ENCODE data around the gene PRKCE.

PRKCE gene

DNA sequence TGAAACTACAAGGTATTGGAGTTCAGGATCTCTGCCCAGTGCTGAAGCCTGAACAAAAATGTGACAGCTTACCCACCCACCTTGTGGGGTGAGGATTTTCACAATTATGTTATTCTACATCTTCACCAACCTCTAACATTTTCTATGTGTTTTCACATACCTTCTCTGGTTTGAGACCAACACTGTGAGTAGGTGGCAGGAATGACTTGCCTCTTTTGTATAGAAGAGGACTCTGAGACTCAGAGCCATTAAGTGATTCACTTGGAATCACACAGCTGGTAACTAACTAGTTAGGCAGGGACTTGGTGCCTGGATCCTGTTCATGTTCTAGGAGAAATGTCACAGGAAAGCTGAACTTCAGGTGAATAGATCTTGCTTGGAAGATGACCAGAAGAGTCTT is 25.7 kb upstream of the PRKCE start:
- Histone ChIP-seq H3K4me1 (ENCODE audit: control insufficient read depth, low read depth, low read length) (no peaks in the 10 kb centered on the region), H3K23ac (ENCODE audit: low read length) (no peak overlapping the region), H4K5ac (ENCODE audit: low read length) (no peak overlapping the region), H3K4me2 (ENCODE audit: low read length) (no peak overlapping the region), H3K27ac (ENCODE audit: low read depth, low read length) (no peak overlapping the region), H2BK5ac (ENCODE audit: low read length) (no peak overlapping the region), H3K4ac (ENCODE audit: low read depth, low read length) (no peak overlapping the region), H2BK15ac (replicated peaks; ENCODE audit: low read depth) (no peak overlapping the region), H3K56ac (ENCODE audit: low read length) (no peak overlapping the region), H2BK120ac (ENCODE audit: low read depth, low read length) (no peak overlapping the region), H3K36me3 (ENCODE audit: control insufficient read depth, insufficient read depth, low read length) (no peaks in the 10 kb centered on the region), H4K8ac (ENCODE audit: low read depth, low read length) (no peak overlapping the region), H3K18ac (ENCODE audit: low read length) (no peak overlapping the region), H3K79me2 (ENCODE audit: control insufficient read depth, insufficient read depth, low read length) (no peaks in the 10 kb centered on the region), H2AK5ac (ENCODE audit: low read length) (no peak overlapping the region), H3K9ac (ENCODE audit: low read length) (no peak overlapping the region), H3K79me1 (ENCODE audit: low read length) (no peaks in the 10 kb centered on the region), H3K4me3 (ENCODE audit: low read length) (no peak overlapping the region), H3K27me3 (ENCODE audit: insufficient read depth, low read length, poor library complexity) (no peaks in the 10 kb centered on the region)
- DNase-seq = no peak

- no peak overlapping the region for H3K27ac ChIP-seq (ENCODE audit: low read depth, low read length)
Measured at GRCh38 chr2:45626387-45627221, 24.9 kb upstream of the PRKCE start.

GRCh38 chr2:45627911-45628310 is 23.6 kb upstream of the PRKCE start:
- no peak for DNase-seq
- no CpG with 5 or more reads among the region's 1 CpG for WGBS (ENCODE audit: extremely low coverage, insufficient coverage, low lambda C conversion rate)
- no peak overlapping the region for H3K56ac ChIP-seq (ENCODE audit: low read length)

More at GRCh38 chr2:45626387-45627221, 24.9 kb upstream of the PRKCE start:
- no peak overlapping the region for H3K4me3 ChIP-seq (ENCODE audit: low read length)
- H3K23ac ChIP-seq (ENCODE audit: low read length) = no peak overlapping the region
- no peak overlapping the region for H3K4me2 ChIP-seq (ENCODE audit: low read length)
- no peaks in the 10 kb centered on the region for H3K36me3 ChIP-seq (ENCODE audit: control insufficient read depth, insufficient read depth, low read length)
- H2AK5ac ChIP-seq (ENCODE audit: low read length) = no peak overlapping the region
- no peak overlapping the region for H2BK5ac ChIP-seq (ENCODE audit: low read length)
- H4K5ac ChIP-seq (ENCODE audit: low read length) = no peak overlapping the region
- WGBS (ENCODE audit: extremely low coverage, insufficient coverage, low lambda C conversion rate) = no CpG with 5 or more reads among the region's 8 CpGs
- H3K56ac ChIP-seq (ENCODE audit: low read length) = no peak overlapping the region
- no peaks in the 10 kb centered on the region for H3K79me2 ChIP-seq (ENCODE audit: control insufficient read depth, insufficient read depth, low read length)
- no peaks in the 10 kb centered on the region for H3K27me3 ChIP-seq (ENCODE audit: insufficient read depth, low read length, poor library complexity)
- H3K79me1 ChIP-seq (ENCODE audit: low read length) = no peaks in the 10 kb centered on the region
- no peak overlapping the region for H2BK15ac ChIP-seq (replicated peaks; ENCODE audit: low read depth)
- no peaks in the 10 kb centered on the region for H3K4me1 ChIP-seq (ENCODE audit: control insufficient read depth, low read depth, low read length)
- no peak overlapping the region for H2BK120ac ChIP-seq (ENCODE audit: low read depth, low read length)
- no peak for DNase-seq
- H4K8ac ChIP-seq (ENCODE audit: low read depth, low read length) = no peak overlapping the region
- H3K9ac ChIP-seq (ENCODE audit: low read length) = no peak overlapping the region
- H3K18ac ChIP-seq (ENCODE audit: low read length) = no peak overlapping the region
- no peak overlapping the region for H3K4ac ChIP-seq (ENCODE audit: low read depth, low read length)

DNA sequence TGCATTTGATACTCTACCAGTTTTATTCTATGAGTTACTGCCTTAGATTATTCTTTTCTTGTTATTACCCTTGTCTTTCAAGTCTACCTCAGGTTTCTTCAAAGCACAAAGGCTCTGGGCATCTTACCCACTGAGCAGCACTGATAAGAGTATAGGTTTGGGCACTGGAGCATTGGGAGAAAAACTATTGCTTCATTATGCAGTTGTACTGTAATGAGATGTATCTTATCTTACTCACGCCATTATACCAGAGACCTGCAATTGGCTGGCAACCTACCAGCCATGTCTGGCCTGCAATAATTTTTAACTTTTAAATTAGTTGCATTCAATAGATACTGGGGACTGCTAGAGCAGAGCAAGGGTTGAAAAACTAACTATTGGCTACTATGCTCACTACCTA is 21.5 kb upstream of the PRKCE start:
- no peak overlapping the region for H2BK15ac ChIP-seq (replicated peaks; ENCODE audit: low read depth)
- H3K27me3 ChIP-seq (ENCODE audit: insufficient read depth, low read length, poor library complexity) = no peaks in the 10 kb centered on the region
- H3K18ac ChIP-seq (ENCODE audit: low read length) = no peak overlapping the region
- H2BK5ac ChIP-seq (ENCODE audit: low read length) = no peak overlapping the region
- WGBS (ENCODE audit: extremely low coverage, insufficient coverage, low lambda C conversion rate) = no CpG with 5 or more reads among the region's 1 CpG
- H3K79me2 ChIP-seq (ENCODE audit: control insufficient read depth, insufficient read depth, low read length) = no peaks in the 10 kb centered on the region
- no peak overlapping the region for H4K5ac ChIP-seq (ENCODE audit: low read length)
- no peak overlapping the region for H3K4me2 ChIP-seq (ENCODE audit: low read length)
- no peak overlapping the region for H2BK120ac ChIP-seq (ENCODE audit: low read depth, low read length)
- H3K9ac ChIP-seq (ENCODE audit: low read length) = no peak overlapping the region
- no peaks in the 10 kb centered on the region for H3K4me1 ChIP-seq (ENCODE audit: control insufficient read depth, low read depth, low read length)
- H3K27ac ChIP-seq (ENCODE audit: low read depth, low read length) = no peak overlapping the region
- H3K23ac ChIP-seq (ENCODE audit: low read length) = no peak overlapping the region
- no peak overlapping the region for H3K4ac ChIP-seq (ENCODE audit: low read depth, low read length)
- no peaks in the 10 kb centered on the region for H3K36me3 ChIP-seq (ENCODE audit: control insufficient read depth, insufficient read depth, low read length)
- DNase-seq = no peak
- H2AK5ac ChIP-seq (ENCODE audit: low read length) = no peak overlapping the region
- no peak overlapping the region for H4K8ac ChIP-seq (ENCODE audit: low read depth, low read length)
- no peaks in the 10 kb centered on the region for H3K79me1 ChIP-seq (ENCODE audit: low read length)
- no peak overlapping the region for H3K4me3 ChIP-seq (ENCODE audit: low read length)
- no peak overlapping the region for H3K56ac ChIP-seq (ENCODE audit: low read length)

More at GRCh38 chr2:45627911-45628310, 23.6 kb upstream of the PRKCE start:
- Histone ChIP-seq H3K79me2 (ENCODE audit: control insufficient read depth, insufficient read depth, low read length) (no peaks in the 10 kb centered on the region), H3K36me3 (ENCODE audit: control insufficient read depth, insufficient read depth, low read length) (no peaks in the 10 kb centered on the region), H3K9ac (ENCODE audit: low read length) (no peak overlapping the region), H2BK120ac (ENCODE audit: low read depth, low read length) (no peak overlapping the region), H3K18ac (ENCODE audit: low read length) (no peak overlapping the region), H3K79me1 (ENCODE audit: low read length) (no peaks in the 10 kb centered on the region), H4K8ac (ENCODE audit: low read depth, low read length) (no peak overlapping the region), H2BK5ac (ENCODE audit: low read length) (no peak overlapping the region), H3K4me3 (ENCODE audit: low read length) (no peak overlapping the region), H3K23ac (ENCODE audit: low read length) (no peak overlapping the region), H4K5ac (ENCODE audit: low read length) (no peak overlapping the region), H2BK15ac (replicated peaks; ENCODE audit: low read depth) (no peak overlapping the region), H3K4ac (ENCODE audit: low read depth, low read length) (no peak overlapping the region), H3K27me3 (ENCODE audit: insufficient read depth, low read length, poor library complexity) (no peaks in the 10 kb centered on the region), H3K4me1 (ENCODE audit: control insufficient read depth, low read depth, low read length) (no peaks in the 10 kb centered on the region), H3K4me2 (ENCODE audit: low read length) (no peak overlapping the region), H2AK5ac (ENCODE audit: low read length) (no peak overlapping the region), H3K27ac (ENCODE audit: low read depth, low read length) (no peak overlapping the region)

DNA sequence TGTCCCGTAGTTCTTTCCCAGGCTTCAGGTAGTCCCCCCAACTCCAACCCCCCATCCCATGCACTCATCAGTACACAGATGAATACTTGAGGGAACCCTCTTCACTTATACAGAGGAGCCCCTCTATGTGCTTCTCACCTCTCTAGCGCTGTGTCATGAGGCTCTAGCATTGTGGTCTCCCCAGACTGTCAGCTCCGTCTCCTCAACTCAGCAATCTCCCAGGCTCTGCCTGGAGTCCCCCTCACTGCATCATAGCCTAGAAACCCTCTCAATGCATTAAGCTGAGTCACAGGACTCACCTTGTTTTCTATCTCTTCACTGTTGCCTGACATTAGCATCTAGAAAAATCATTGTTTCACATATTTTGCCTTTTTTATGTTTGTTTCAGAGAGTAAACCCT is 20.2 kb upstream of the PRKCE start:
- H3K4me2 ChIP-seq (ENCODE audit: low read length) = no peak overlapping the region
- no peak overlapping the region for H2AK5ac ChIP-seq (ENCODE audit: low read length)
- H3K79me2 ChIP-seq (ENCODE audit: control insufficient read depth, insufficient read depth, low read length) = no peaks in the 10 kb centered on the region
- H3K36me3 ChIP-seq (ENCODE audit: control insufficient read depth, insufficient read depth, low read length) = no peaks in the 10 kb centered on the region
- no peaks in the 10 kb centered on the region for H3K79me1 ChIP-seq (ENCODE audit: low read length)
- H3K4me1 ChIP-seq (ENCODE audit: control insufficient read depth, low read depth, low read length) = no peaks in the 10 kb centered on the region
- no peak overlapping the region for H3K18ac ChIP-seq (ENCODE audit: low read length)
- no peak overlapping the region for H2BK15ac ChIP-seq (replicated peaks; ENCODE audit: low read depth)
- no peak overlapping the region for H4K5ac ChIP-seq (ENCODE audit: low read length)
- H3K9ac ChIP-seq (ENCODE audit: low read length) = no peak overlapping the region
- no peaks in the 10 kb centered on the region for H3K27me3 ChIP-seq (ENCODE audit: insufficient read depth, low read length, poor library complexity)
- no CpG with 5 or more reads among the region's 3 CpGs for WGBS (ENCODE audit: extremely low coverage, insufficient coverage, low lambda C conversion rate)
- no peak overlapping the region for H3K56ac ChIP-seq (ENCODE audit: low read length)
- no peak overlapping the region for H3K4me3 ChIP-seq (ENCODE audit: low read length)
- H3K27ac ChIP-seq (ENCODE audit: low read depth, low read length) = no peak overlapping the region
- H3K23ac ChIP-seq (ENCODE audit: low read length) = no peak overlapping the region
- H2BK120ac ChIP-seq (ENCODE audit: low read depth, low read length) = no peak overlapping the region
- H4K8ac ChIP-seq (ENCODE audit: low read depth, low read length) = no peak overlapping the region
- no peak overlapping the region for H2BK5ac ChIP-seq (ENCODE audit: low read length)
- no peak for DNase-seq
- no peak overlapping the region for H3K4ac ChIP-seq (ENCODE audit: low read depth, low read length)

DNA sequence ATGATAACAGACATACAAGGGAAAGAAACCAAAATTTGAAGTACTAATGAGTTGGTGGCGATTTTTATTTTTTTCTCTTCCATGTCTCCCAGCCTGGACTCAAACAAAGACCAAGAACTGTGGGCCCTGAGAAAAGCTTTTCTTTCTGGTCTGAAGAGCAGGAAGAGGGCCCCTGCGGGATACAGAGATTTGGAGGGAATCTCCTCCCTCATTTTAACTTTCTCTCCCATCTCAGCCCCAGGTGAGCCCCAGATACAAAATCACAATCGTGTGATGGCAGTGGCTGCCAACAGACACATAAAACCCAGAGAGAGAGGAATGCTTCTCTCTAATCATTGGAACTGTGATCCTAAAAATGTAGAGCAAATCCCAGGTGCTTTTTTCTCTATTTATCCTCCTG is 19.5 kb upstream of the PRKCE start:
- no peak overlapping the region for H3K27ac ChIP-seq (ENCODE audit: low read depth, low read length)
- H3K36me3 ChIP-seq (ENCODE audit: control insufficient read depth, insufficient read depth, low read length) = no peaks in the 10 kb centered on the region
- no CpG with 5 or more reads among the region's 3 CpGs for WGBS (ENCODE audit: extremely low coverage, insufficient coverage, low lambda C conversion rate)
- H3K27me3 ChIP-seq (ENCODE audit: insufficient read depth, low read length, poor library complexity) = no peaks in the 10 kb centered on the region
- H3K79me1 ChIP-seq (ENCODE audit: low read length) = no peaks in the 10 kb centered on the region
- H4K5ac ChIP-seq (ENCODE audit: low read length) = no peak overlapping the region
- no peaks in the 10 kb centered on the region for H3K4me1 ChIP-seq (ENCODE audit: control insufficient read depth, low read depth, low read length)
- no peak for DNase-seq
- H4K8ac ChIP-seq (ENCODE audit: low read depth, low read length) = no peak overlapping the region
- no peak overlapping the region for H3K4me3 ChIP-seq (ENCODE audit: low read length)
- no peak overlapping the region for H2AK5ac ChIP-seq (ENCODE audit: low read length)
- no peak overlapping the region for H2BK15ac ChIP-seq (replicated peaks; ENCODE audit: low read depth)
- H3K9ac ChIP-seq (ENCODE audit: low read length) = no peak overlapping the region
- no peak overlapping the region for H3K4me2 ChIP-seq (ENCODE audit: low read length)
- H3K79me2 ChIP-seq (ENCODE audit: control insufficient read depth, insufficient read depth, low read length) = no peaks in the 10 kb centered on the region
- no peak overlapping the region for H2BK5ac ChIP-seq (ENCODE audit: low read length)
- H3K56ac ChIP-seq (ENCODE audit: low read length) = no peak overlapping the region
- H3K23ac ChIP-seq (ENCODE audit: low read length) = no peak overlapping the region
- H3K18ac ChIP-seq (ENCODE audit: low read length) = no peak overlapping the region
- H2BK120ac ChIP-seq (ENCODE audit: low read depth, low read length) = no peak overlapping the region
- H3K4ac ChIP-seq (ENCODE audit: low read depth, low read length) = no peak overlapping the region
